HG03575 (cell line): Measurements from ENCODE around the gene TNRC6B.
"Not testable (repeated sequence)": the region's sequence is repeated elsewhere in the genome, so short reads cannot be mapped to it uniquely, and the experiment has no call there.

ENCODE experiments used
- ATAC-seq: cut with Tn5 transposase; IDR thresholded peaks from one replicate; pipeline ENCODE4 v1.9.1; 2021; ENCODE audit not compliant: unreplicated experiment, insufficient number of reproducible peaks, low FRiP score; ENCODE audit errors: extremely low read depth

The TNRC6B gene

GRCh38 chr22:40368836-40369235, 191.1 kb downstream of the TNRC6B start:
- no peak for ATAC-seq

GRCh38 chr22:40374567-40374966, 196.8 kb downstream of the TNRC6B start:
- no peak for ATAC-seq

DNA sequence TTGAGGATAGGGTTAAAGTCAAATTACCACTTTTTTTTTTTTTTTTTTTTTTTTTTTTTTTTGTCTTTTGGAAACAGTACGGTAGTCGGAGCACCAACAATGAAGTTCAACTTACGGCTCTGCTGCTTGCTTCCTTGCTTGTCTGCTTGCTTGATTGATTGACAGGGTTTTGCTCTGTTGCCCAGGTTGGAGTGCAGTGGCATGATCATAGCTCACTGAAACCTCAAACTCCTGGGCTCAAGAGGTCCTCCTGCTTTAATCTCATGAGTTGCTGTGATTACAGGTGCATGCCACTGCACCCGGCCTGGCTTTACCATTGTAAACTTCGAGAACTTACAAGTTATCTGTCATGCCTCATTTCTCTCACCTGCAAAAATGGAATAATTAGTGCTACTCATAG, 198.4 kb downstream of the TNRC6B start:
- no peak for ATAC-seq

DNA sequence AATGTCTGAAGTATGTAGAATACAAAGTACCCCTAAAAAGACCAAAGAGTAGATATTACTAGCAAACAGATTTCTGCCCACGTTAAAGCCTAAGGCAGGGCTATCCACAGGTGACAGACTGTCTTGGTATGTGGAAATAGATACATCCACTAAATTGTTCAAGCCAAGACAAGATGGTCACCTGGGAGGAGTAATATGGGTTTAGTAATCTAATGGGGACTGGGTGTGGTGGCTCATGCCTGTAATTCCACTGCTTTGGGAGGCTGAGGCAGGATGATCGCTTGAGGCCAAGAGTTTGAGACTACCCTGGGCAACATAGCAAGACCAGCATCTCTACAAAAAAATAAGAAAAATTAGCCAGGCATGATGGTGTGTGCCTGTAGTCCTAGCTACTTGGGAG, 200.2 kb downstream of the TNRC6B start:
- no peak for ATAC-seq

DNA sequence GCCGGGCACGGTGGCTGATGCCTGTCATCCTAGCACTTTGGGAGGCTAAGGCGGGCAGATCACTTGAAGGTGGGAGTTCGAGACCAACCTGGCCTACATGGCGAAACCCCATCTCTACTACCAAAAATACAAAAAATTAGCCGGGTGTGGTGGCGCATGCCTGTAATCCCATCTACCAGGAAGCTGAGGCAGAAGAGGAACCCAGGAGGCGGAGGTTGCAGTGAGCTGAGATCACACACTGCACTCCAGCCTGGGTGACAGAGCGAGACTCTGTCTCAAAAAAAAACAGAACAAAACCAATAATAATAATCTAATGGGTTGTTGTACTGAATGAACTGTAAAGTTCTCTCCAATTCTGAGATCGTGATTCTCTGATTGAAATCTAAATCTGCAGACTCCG, 200.7 kb downstream of the TNRC6B start:
- not testable (repeated sequence) for ATAC-seq

GRCh38 chr22:40381461-40381860, 203.7 kb downstream of the TNRC6B start:
- no peak for ATAC-seq

- no peak for ATAC-seq
These were observed 206.2 kb downstream of the TNRC6B start for GRCh38 chr22:40383905-40384304.

GRCh38 chr22:40385036-40385782, 207.5 kb downstream of the TNRC6B start:
- ATAC-seq = no peak
